Karpas-422 (cell line): ENCODE data around the gene CITED1. TPM values are rescaled to one million over a fixed set of nuclear protein-coding genes. Genes with fewer than 3 reads are reported as not detected.

Experiments
- DNase-seq: peaks from one replicate; pipeline ENCODE4 v3.0.0-alpha.2; 2015
- H2AFZ ChIP-seq: fragments of 200-600 bp; sonication (generic); 2 replicates; pipeline ENCODE4 v1.6.1; 2014; ENCODE audit warnings: antibody characterized with exemption, low read length, mixed read lengths
- H3K27ac ChIP-seq: fragments of 200-600 bp; sonication (generic); 2 replicates; pipeline ENCODE4 v1.5.1; 2014; ENCODE audit warnings: mild to moderate bottlenecking, low read length, moderate library complexity
- H3K27me3 ChIP-seq: fragments of 200-600 bp; sonication (generic); 2 replicates; pipeline ENCODE4 v1.6.1; 2014; ENCODE audit warnings: low read length, mixed read lengths
- H3K36me3 ChIP-seq: fragments of 200-600 bp; sonication (generic); 2 replicates; pipeline ENCODE4 v1.6.1; 2014; ENCODE audit warnings: low read length, mixed read lengths; ENCODE audit not compliant: insufficient read depth
- H3K4me1 ChIP-seq: fragments of 200-600 bp; sonication (generic); 2 replicates; pipeline ENCODE4 v1.6.1; 2014; ENCODE audit warnings: mild to moderate bottlenecking, low read length, mixed read lengths
- H3K4me2 ChIP-seq: fragments of 200-600 bp; sonication (generic); 2 replicates; pipeline ENCODE4 v1.6.1; 2014; ENCODE audit warnings: low read length, low read depth, mild to moderate bottlenecking; ENCODE audit not compliant: poor library complexity, severe bottlenecking
- H3K4me3 ChIP-seq: fragments of 200-600 bp; sonication (generic); 2 replicates; pipeline ENCODE4 v1.5.1; 2014; ENCODE audit warnings: mild to moderate bottlenecking, antibody characterized with exemption, low read length, mixed read lengths
- H3K79me2 ChIP-seq: fragments of 200-600 bp; sonication (generic); 2 replicates; pipeline ENCODE4 v1.6.1; 2014; ENCODE audit warnings: mild to moderate bottlenecking, low read length, mixed read lengths
- H3K9ac ChIP-seq: fragments of 200-600 bp; sonication (generic); 2 replicates; pipeline ENCODE4 v1.6.0; 2014; ENCODE audit warnings: low read length
- H3K9me2 ChIP-seq: fragments of 200-600 bp; sonication (generic), shearing (Covaris generic); replicated peaks from 2 replicates; pipeline ENCODE4 v1.6.0; 2014; ENCODE audit warnings: mild to moderate bottlenecking, low read length, moderate library complexity; ENCODE audit not compliant: insufficient read depth
- H3K9me3 ChIP-seq: fragments of 300-700, 200-600 bp; sonication (generic); 2 replicates; pipeline ENCODE4 v1.6.1; 2014; ENCODE audit warnings: low read length, mixed read lengths
- H4K20me1 ChIP-seq: fragments of 200-600 bp; sonication (generic); 2 replicates; pipeline ENCODE4 v1.6.1; 2014; ENCODE audit warnings: mild to moderate bottlenecking, antibody characterized with exemption, low read length, low read depth; ENCODE audit not compliant: insufficient read depth
- small RNA-seq: library from RNA; depleted of rRNA; stranded (forward); fragments of <200 nt; gene quantifications from one replicate; pipeline ENCODE3, GENCODE V24; 2014
- total RNA-seq: library from RNA; depleted of rRNA; stranded (reverse); fragments of >200 nt; shearing (Covaris generic); gene quantifications from 2 replicates; pipeline ENCODE4 v1.2.3, GENCODE V29; 2014; ENCODE audit warnings: low replicate concordance; rRNA removed

Gene CITED1
- total RNA-seq, 1 experiment from 2014 or later = 0.26 TPM

GRCh38 chrX:72255445-72255844 is 50.3 kb downstream of the CITED1 start:
- Histone ChIP-seq H3K9me2 (no peaks in the 10 kb centered on the region), H2AFZ (no peak overlapping the region), H3K79me2 (no peaks in the 10 kb centered on the region), H3K9ac (no peak overlapping the region), H3K27ac (no peak overlapping the region), H3K4me1 (no peaks in the 10 kb centered on the region), H3K36me3 (no peaks in the 10 kb centered on the region), H3K4me2 (no peak overlapping the region), H3K27me3 (no peaks in the 10 kb centered on the region), H3K9me3 (no peaks in the 10 kb centered on the region), H3K4me3 (no peak overlapping the region), H4K20me1 (no peaks in the 10 kb centered on the region)
- no peak for DNase-seq

GRCh38 chrX:72254816-72255215 is 50.9 kb downstream of the CITED1 start:
- no peak overlapping the region for H3K4me2 ChIP-seq
- H4K20me1 ChIP-seq = no peaks in the 10 kb centered on the region
- no peak overlapping the region for H2AFZ ChIP-seq
- no peaks in the 10 kb centered on the region for H3K4me1 ChIP-seq
- H3K9me3 ChIP-seq = no peaks in the 10 kb centered on the region
- no peak overlapping the region for H3K4me3 ChIP-seq
- no peak overlapping the region for H3K27ac ChIP-seq
- H3K27me3 ChIP-seq = no peaks in the 10 kb centered on the region
- DNase-seq = no peak
- H3K36me3 ChIP-seq = no peaks in the 10 kb centered on the region
- H3K79me2 ChIP-seq = no peaks in the 10 kb centered on the region
- no peaks in the 10 kb centered on the region for H3K9me2 ChIP-seq
- H3K9ac ChIP-seq = no peak overlapping the region

GRCh38 chrX:72253686-72254085 is 52.0 kb downstream of the CITED1 start:
- H3K4me3 ChIP-seq = no peak overlapping the region
- H3K4me2 ChIP-seq = no peak overlapping the region
- no peak overlapping the region for H2AFZ ChIP-seq
- H3K9ac ChIP-seq = no peak overlapping the region
- no peaks in the 10 kb centered on the region for H3K9me3 ChIP-seq
- H3K79me2 ChIP-seq = no peaks in the 10 kb centered on the region
- no peaks in the 10 kb centered on the region for H3K9me2 ChIP-seq
- no peaks in the 10 kb centered on the region for H3K4me1 ChIP-seq
- no peaks in the 10 kb centered on the region for H3K27me3 ChIP-seq
- no peak for DNase-seq
- H4K20me1 ChIP-seq = no peaks in the 10 kb centered on the region
- H3K36me3 ChIP-seq = no peaks in the 10 kb centered on the region
- no peak overlapping the region for H3K27ac ChIP-seq

Small RNAs within 50 kb of the gene (small RNA-seq; reads per million reads assigned to genes)
- not detected for gene RF00019

Other genes starting within 250 kb of the CITED1 start
- gene RTL5, start 174.0 kb downstream of the CITED1 start, total RNA-seq = 0.07 TPM in 1 of 2 replicates, not detected in the other
- gene PIN4, start 124.2 kb downstream of the CITED1 start, total RNA-seq = 10.5 and 28.4 TPM in 2 replicates
- gene ERCC6L, start 66.9 kb downstream of the CITED1 start, total RNA-seq = 3.0 and 5.9 TPM in 2 replicates
- gene RPS4X, start 28.7 kb downstream of the CITED1 start, total RNA-seq = 1,619 and 1,990 TPM in 2 replicates